Prostate gland (tissue), 2 donors: Measurements from ENCODE around the gene CDC14A. TPM values are rescaled to one million over a fixed set of nuclear protein-coding genes. Genes with fewer than 3 reads are reported as not detected.
A peak's percentile ranks its signal among the peaks of the same experiment; 100 is the strongest.

Experiments used
- DNase-seq: peaks from one replicate; pipeline ENCODE4 v3.0.0-alpha.2; 2019; ENCODE audit warnings: low spot score
- H3K27ac ChIP-seq, 2 donors: fragments of 200-600 bp; sonication (generic); 2 replicates each; pipeline ENCODE4 v1.5.1; 2017 to 2019
- H3K27me3 ChIP-seq: fragments of 200-600 bp; sonication (generic); replicated peaks from 2 replicates; pipeline ENCODE4 v1.5.1; 2019; ENCODE audit not compliant: insufficient read depth
- H3K36me3 ChIP-seq, 2 donors: fragments of 200-600 bp; sonication (generic); 1 replicate in 1 of 2; 2 replicates in 1 of 2; pipeline versions ENCODE4 v1.5.1 to v1.8.1; 2017 to 2019
- H3K4me1 ChIP-seq: fragments of 200-600 bp; sonication (generic); replicated peaks from 2 replicates; pipeline ENCODE4 v1.5.1; 2019
- H3K4me3 ChIP-seq, 2 donors: fragments of 200-600 bp; sonication (generic); 2 replicates each; pipeline ENCODE4 v1.5.1; 2017 to 2019
- H3K9me3 ChIP-seq: fragments of 200-600 bp; sonication (generic); 2 replicates; pipeline ENCODE4 v1.5.1; 2017
- CTCF ChIP-seq, 4 experiments: fragments of 200-600 bp in 2 of 4; fragments of 450-650 bp in 2 of 4; sonication (generic) in 2 of 4; IDR thresholded peaks; 1 replicate in 3 of 4; 2 replicates in 1 of 4; pipeline ENCODE4 v1.5.1; 2016 to 2019; ENCODE audit warnings: antibody characterized with exemption in 4 of 4, mild to moderate bottlenecking in 2 of 4, moderate library complexity in 2 of 4
- POLR2A ChIP-seq: fragments of 450-650 bp; IDR thresholded peaks from one replicate; pipeline ENCODE4 v1.6.1; 2016; ENCODE audit warnings: antibody characterized with exemption, mild to moderate bottlenecking
- POLR2AphosphoS5 ChIP-seq: sonication (generic); formaldehyde crosslinking; IDR thresholded peaks from one replicate; pipeline ENCODE4 v1.6.1; 2017; ENCODE audit warnings: antibody characterized with exemption
- WGBS: methylation state at CpG from one replicate; pipeline ENCODE4 v1.1.5; 2018; 5-methylcytosine and 5-hydroxymethylcytosine counted together
- intact Hi-C: fragments of 100-400 bp; cut with DNase I; formaldehyde crosslinking; loops from one replicate; pipeline ENCODE4 v1.14.2; 2022
- total RNA-seq, 2 donors: library from RNA; depleted of rRNA; stranded (reverse); fragments of >200 nt; gene quantifications; one replicate each; pipeline ENCODE4 v1.1.0, GENCODE V29; 2016

CDC14A gene
- total RNA-seq = 10 to 100 TPM; 25.7 to 39.2 TPM

- peak; percentile 69 for TF ChIP-seq POLR2AphosphoS5
- TF ChIP-seq CTCF (IDR thresholded peaks at IDR 0.05) = peak in 1 of 4 experiments; percentile 7
- TF ChIP-seq POLR2A = peak; percentile 81
- peak; percentile 93 for DNase-seq
- Histone ChIP-seq H3K9me3 (no peaks in the 10 kb centered on the region), H3K27me3 (no peaks in the 10 kb centered on the region), H3K27ac (peak within 1 kb of the TSS; percentile 92), H3K36me3 (no peaks in the 10 kb centered on the region), H3K4me1 (no peaks in the 10 kb centered on the region), H3K4me3 (peak within 1 kb of the TSS; percentile 71 to 83)
- 0% methylated on average over 65 of the region's 65 CpGs for WGBS
- intact Hi-C loops = loop anchor here (5.0 kb wide), 1 partner anchor 105 kb away; no protein-coding TSS in a partner anchor
Observed at GRCh38 chr1:100352267-100353070, at the start of gene CDC14A. CDC14A (plus strand) TSS chr1:100352506; CDS start chr1:100352955, 449 bp downstream.

GRCh38 chr1:100302739-100303138, 49.6 kb upstream of the CDC14A start:
- Histone ChIP-seq H3K36me3 (no peaks in the 10 kb centered on the region), H3K27ac (no peak overlapping the region), H3K4me1 (no peaks in the 10 kb centered on the region), H3K9me3 (no peaks in the 10 kb centered on the region), H3K27me3 (no peaks in the 10 kb centered on the region), H3K4me3 (no peak overlapping the region)
- DNase-seq = no peak
- WGBS = 96% methylated on average over 2 of the region's 2 CpGs
- TF ChIP-seq POLR2AphosphoS5 = no peak
- TF ChIP-seq POLR2A = no peak
- TF ChIP-seq CTCF (IDR thresholded peaks at IDR 0.05) = no peak
- intact Hi-C loops = no loop called here

GRCh38 chr1:100304227-100304626, 48.1 kb upstream of the CDC14A start:
- Histone ChIP-seq H3K4me3 (no peak overlapping the region), H3K4me1 (no peaks in the 10 kb centered on the region), H3K9me3 (no peaks in the 10 kb centered on the region), H3K36me3 (no peaks in the 10 kb centered on the region), H3K27ac (no peak overlapping the region), H3K27me3 (no peaks in the 10 kb centered on the region)
- TF ChIP-seq CTCF (IDR thresholded peaks at IDR 0.05) = no peak
- TF ChIP-seq POLR2AphosphoS5 = no peak
- TF ChIP-seq POLR2A = no peak
- no peak for DNase-seq
- 100% methylated on average over 2 of the region's 2 CpGs for WGBS
- intact Hi-C loops = no loop called here

GRCh38 chr1:100304921-100305320, 47.4 kb upstream of the CDC14A start:
- WGBS = 88% methylated on average over 3 of the region's 3 CpGs
- Histone ChIP-seq H3K4me3 (no peak overlapping the region), H3K4me1 (no peaks in the 10 kb centered on the region), H3K27ac (no peak overlapping the region), H3K9me3 (no peaks in the 10 kb centered on the region), H3K36me3 (no peaks in the 10 kb centered on the region), H3K27me3 (no peaks in the 10 kb centered on the region)
- intact Hi-C loops = no loop called here
- TF ChIP-seq CTCF (IDR thresholded peaks at IDR 0.05) (no peak), POLR2A (no peak), POLR2AphosphoS5 (no peak)
- DNase-seq = no peak

GRCh38 chr1:100305954-100306353, 46.4 kb upstream of the CDC14A start:
- Histone ChIP-seq H3K27me3 (no peaks in the 10 kb centered on the region), H3K36me3 (no peaks in the 10 kb centered on the region), H3K4me1 (no peaks in the 10 kb centered on the region), H3K9me3 (no peaks in the 10 kb centered on the region), H3K27ac (no peak overlapping the region), H3K4me3 (no peak overlapping the region)
- 94% methylated on average over 3 of the region's 3 CpGs for WGBS
- intact Hi-C loops = no loop called here
- DNase-seq = no peak
- no peak for TF ChIP-seq POLR2A
- TF ChIP-seq POLR2AphosphoS5 = no peak
